ENCODE results near the gene DDO.

DDO gene

DNA sequence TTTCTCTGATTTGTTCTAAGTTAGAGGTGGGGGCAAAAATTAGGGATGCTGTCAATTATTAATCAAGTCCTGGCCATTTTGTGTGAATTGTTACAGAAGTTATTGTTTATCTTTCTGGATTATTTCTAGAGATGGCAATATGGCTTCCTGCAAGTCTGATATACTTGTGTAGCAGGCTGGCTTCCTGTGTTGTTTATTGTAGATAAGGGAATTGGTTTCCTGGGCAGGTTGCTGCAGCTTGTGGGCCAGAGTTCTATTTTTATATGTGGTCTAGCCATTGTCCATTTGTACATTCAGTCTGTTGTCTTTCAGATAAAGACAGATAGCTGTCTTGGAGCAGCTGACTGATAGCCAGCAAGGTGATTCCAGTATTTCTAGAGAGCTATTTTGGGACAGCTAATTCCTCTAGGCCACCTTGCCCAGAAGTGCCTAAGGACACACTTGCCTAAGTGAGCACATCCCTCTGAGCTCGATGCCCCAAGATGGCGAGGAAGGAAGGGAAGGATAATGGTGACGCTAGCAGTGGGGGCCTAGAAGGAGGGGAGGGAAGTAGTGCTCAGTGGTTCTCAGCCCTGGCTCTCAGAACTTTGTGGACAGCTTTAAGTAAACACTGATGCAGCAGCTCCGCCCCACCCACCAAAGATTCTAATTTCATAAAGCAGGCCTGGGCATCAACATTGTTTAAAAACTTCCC, 25.5 kb downstream of the DDO start:
- H3K4me3 ChIP-seq (ENCODE audit: control insufficient read depth, low read depth, low read length): no peak overlapping the region
- TF ChIP-seq, protein P1, sequence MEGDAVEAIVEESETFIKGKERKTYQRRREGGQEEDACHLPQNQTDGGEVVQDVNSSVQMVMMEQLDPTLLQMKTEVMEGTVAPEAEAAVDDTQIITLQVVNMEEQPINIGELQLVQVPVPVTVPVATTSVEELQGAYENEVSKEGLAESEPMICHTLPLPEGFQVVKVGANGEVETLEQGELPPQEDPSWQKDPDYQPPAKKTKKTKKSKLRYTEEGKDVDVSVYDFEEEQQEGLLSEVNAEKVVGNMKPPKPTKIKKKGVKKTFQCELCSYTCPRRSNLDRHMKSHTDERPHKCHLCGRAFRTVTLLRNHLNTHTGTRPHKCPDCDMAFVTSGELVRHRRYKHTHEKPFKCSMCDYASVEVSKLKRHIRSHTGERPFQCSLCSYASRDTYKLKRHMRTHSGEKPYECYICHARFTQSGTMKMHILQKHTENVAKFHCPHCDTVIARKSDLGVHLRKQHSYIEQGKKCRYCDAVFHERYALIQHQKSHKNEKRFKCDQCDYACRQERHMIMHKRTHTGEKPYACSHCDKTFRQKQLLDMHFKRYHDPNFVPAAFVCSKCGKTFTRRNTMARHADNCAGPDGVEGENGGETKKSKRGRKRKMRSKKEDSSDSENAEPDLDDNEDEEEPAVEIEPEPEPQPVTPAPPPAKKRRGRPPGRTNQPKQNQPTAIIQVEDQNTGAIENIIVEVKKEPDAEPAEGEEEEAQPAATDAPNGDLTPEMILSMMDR (IDR thresholded peaks at IDR 0.05; ENCODE audit: control insufficient read depth, insufficient read depth, low read depth, low read length, missing control alignments): no peak
- DNase-seq (ENCODE audit: low read depth): no peak

- TF ChIP-seq, protein P1 (IDR thresholded peaks at IDR 0.05; ENCODE audit: control insufficient read depth, insufficient read depth, low read depth, low read length, missing control alignments): no peak
- DNase-seq (ENCODE audit: low read depth): no peak
- no peak overlapping the region for H3K4me3 ChIP-seq (ENCODE audit: control insufficient read depth, low read depth, low read length)
Measured at GRCh38 chr6:110387986-110388385, 27.4 kb downstream of the DDO start.

DNA sequence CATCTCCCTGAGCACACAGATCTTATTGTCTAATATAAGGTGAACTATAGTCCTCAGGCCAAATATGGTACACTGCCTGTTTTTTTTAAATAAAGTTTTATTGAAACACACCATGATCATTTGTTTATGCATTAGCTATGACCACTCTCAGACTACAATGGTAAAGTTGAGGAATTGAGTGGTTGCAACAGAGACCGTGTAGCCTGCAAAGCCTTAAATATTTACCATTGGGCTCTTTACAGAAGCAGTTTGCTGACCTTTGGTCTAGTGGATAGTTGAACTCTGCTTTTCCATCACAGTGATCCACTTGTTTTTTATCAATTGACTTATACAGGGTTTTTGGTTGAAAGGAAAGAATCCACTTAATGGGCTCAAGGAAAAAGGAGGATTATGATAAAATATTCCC, 29.9 kb downstream of the DDO start:
- TF ChIP-seq, protein P1 (IDR thresholded peaks at IDR 0.05; ENCODE audit: control insufficient read depth, insufficient read depth, low read depth, low read length, missing control alignments): no peak
- DNase-seq (ENCODE audit: low read depth): no peak
- no peak overlapping the region for H3K4me3 ChIP-seq (ENCODE audit: control insufficient read depth, low read depth, low read length)

DNA sequence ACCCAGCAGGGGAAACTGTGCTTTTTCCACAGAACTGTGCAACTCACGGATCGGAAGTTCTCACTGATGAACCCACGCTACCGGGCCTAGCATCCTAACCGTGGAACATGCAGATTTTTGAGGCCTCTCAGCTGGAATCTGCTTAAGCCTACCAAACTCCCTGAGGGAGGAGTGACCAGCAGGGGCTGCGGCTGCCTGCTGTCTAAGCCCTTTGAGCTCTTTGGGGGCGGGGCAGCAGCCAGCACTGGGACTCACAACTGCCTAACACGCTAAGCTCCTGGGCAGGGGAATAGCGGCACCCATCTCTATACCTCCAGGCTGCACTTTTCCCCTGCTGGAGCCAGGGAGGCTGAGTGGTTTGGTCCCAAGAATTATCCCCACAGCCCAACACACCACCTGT, 36.8 kb downstream of the DDO start:
- TF ChIP-seq, protein P1 (IDR thresholded peaks at IDR 0.05; ENCODE audit: control insufficient read depth, insufficient read depth, low read depth, low read length, missing control alignments): no peak
- no peak for DNase-seq (ENCODE audit: low read depth)
- H3K4me3 ChIP-seq (ENCODE audit: control insufficient read depth, low read depth, low read length): no peak overlapping the region

- TF ChIP-seq, protein P1 (IDR thresholded peaks at IDR 0.05; ENCODE audit: control insufficient read depth, insufficient read depth, low read depth, low read length, missing control alignments): no peak
- H3K4me3 ChIP-seq (ENCODE audit: control insufficient read depth, low read depth, low read length): no peak overlapping the region
- no peak for DNase-seq (ENCODE audit: low read depth)
Measured at GRCh38 chr6:110369066-110369465, 46.3 kb downstream of the DDO start.

GRCh38 chr6:110368284-110368683, 47.1 kb downstream of the DDO start:
- no peak for DNase-seq (ENCODE audit: low read depth)
- TF ChIP-seq, protein P1 (IDR thresholded peaks at IDR 0.05; ENCODE audit: control insufficient read depth, insufficient read depth, low read depth, low read length, missing control alignments): no peak
- H3K4me3 ChIP-seq (ENCODE audit: control insufficient read depth, low read depth, low read length): no peak overlapping the region

Measured in AG09309 (cell line).